HepG2 (cell line): ENCODE data around the gene ELF2. TPM values are rescaled to one million over a fixed set of nuclear protein-coding genes. Genes with fewer than 3 reads are reported as not detected.

Experiments used
- CENPT ChIP-seq: sonication (generic); formaldehyde crosslinking; IDR thresholded peaks from 2 replicates; pipeline ENCODE4 v1.8.0; 2022; ENCODE audit warnings: low read depth, mild to moderate bottlenecking, moderate library complexity, missing genetic modification reagents
- E2F1 ChIP-seq: sonication (generic); formaldehyde crosslinking; IDR thresholded peaks from 2 replicates; pipeline ENCODE4 v1.5.0; 2020; ENCODE audit warnings: missing genetic modification reagents
- GMEB1 ChIP-seq: sonication (generic); formaldehyde crosslinking; IDR thresholded peaks from 2 replicates; pipeline ENCODE4 v1.5.1; 2020; ENCODE audit warnings: missing genetic modification reagents, mild to moderate bottlenecking, borderline replicate concordance
- HOXD1 ChIP-seq: sonication (generic); formaldehyde crosslinking; IDR thresholded peaks from 2 replicates; pipeline ENCODE4 v1.5.0; 2020; ENCODE audit warnings: missing genetic modification reagents
- KLF9 ChIP-seq: IDR thresholded peaks from 2 replicates; pipeline ENCODE4 v1.6.1; 2016; ENCODE audit warnings: low read depth
- MTF1 ChIP-seq: sonication (generic); formaldehyde crosslinking; IDR thresholded peaks from 2 replicates; pipeline ENCODE4 v1.5.0; 2020; ENCODE audit warnings: missing genetic modification reagents
- NFKBIZ ChIP-seq: IDR thresholded peaks from 2 replicates; pipeline ENCODE4 v1.6.1; 2018; ENCODE audit warnings: missing genetic modification reagents, missing compliant biosample characterization
- PHF8 ChIP-seq: sonication (generic); formaldehyde crosslinking; IDR thresholded peaks from 2 replicates; pipeline ENCODE4 v1.5.0; 2020; ENCODE audit warnings: missing genetic modification reagents
- PRDM10 ChIP-seq: sonication (generic); formaldehyde crosslinking; IDR thresholded peaks from 2 replicates; pipeline ENCODE4 v1.4.0; 2020; ENCODE audit warnings: low read depth, missing genetic modification reagents
- RBM22 ChIP-seq: fragments of 200-400 bp; formaldehyde crosslinking; optimal IDR thresholded peaks from 2 replicates; pipeline ENCODE3; 2017; ENCODE audit warnings: mild to moderate bottlenecking, low read length, moderate library complexity
- SIX1 ChIP-seq: sonication (generic); formaldehyde crosslinking; IDR thresholded peaks from 2 replicates; pipeline ENCODE4 v1.4.0; 2020; ENCODE audit warnings: missing genetic modification reagents, borderline replicate concordance
- ZNF142 ChIP-seq: sonication (generic); formaldehyde crosslinking; IDR thresholded peaks from 2 replicates; pipeline ENCODE4 v1.4.0; 2020; ENCODE audit warnings: missing genetic modification reagents
- ZNF33B ChIP-seq: sonication (generic); formaldehyde crosslinking; IDR thresholded peaks from 2 replicates; pipeline ENCODE4 v1.5.1; 2020; ENCODE audit warnings: mild to moderate bottlenecking, missing genetic modification reagents
- ZNF816 ChIP-seq: sonication (generic); formaldehyde crosslinking; IDR thresholded peaks from 2 replicates; pipeline ENCODE4 v1.8.0; 2022; ENCODE audit warnings: missing genetic modification reagents, mild to moderate bottlenecking, borderline replicate concordance
- ZSCAN25 ChIP-seq: sonication (generic); formaldehyde crosslinking; IDR thresholded peaks from 2 replicates; pipeline ENCODE4 v1.8.0; 2022; ENCODE audit warnings: mild to moderate bottlenecking, missing genetic modification reagents
- polyA plus RNA-seq, 8 experiments: library from polyadenylated mRNA; depleted of rRNA in 3 of 8; stranded (reverse) in 7 of 8; unstranded in 1 of 8; fragments of >200 nt; fragmentation: Illumina TruSeq in 4 of 8; extraction: Trizol in 4 of 8; gene quantifications; 2 replicates each; pipeline versions ENCODE4 v1.2.1 to v1.2.3, GENCODE V29; 2011 to 2016; ENCODE audit warnings: low read depth in 4 of 8, missing spikeins in 1 of 8, mixed read lengths in 1 of 8; ENCODE audit not compliant: insufficient read depth in 1 of 8
- total RNA-seq, 5 experiments: library from RNA; depleted of rRNA; stranded (reverse); fragments of >200 nt; fragmentation: Illumina TruSeq; extraction: Trizol; gene quantifications; 2 replicates each; pipeline ENCODE4 v1.2.3, GENCODE V29; 2016; ENCODE audit warnings: low read depth in 1 of 5

ELF2 gene
- total and polyA plus RNA-seq, 2 of the 13 experiments (the other 11 are each of a cell fraction or from before 2014, with no cell fraction given) = 28.6 to 35.4 TPM

- 0 out of 2 replicates have a peak, but pooled peaks have one; percentile 75 for TF ChIP-seq ZNF142
- TF ChIP-seq KLF9 (CRISPR knock-in tag) = no peak
- TF ChIP-seq MTF1 (CRISPR knock-in tag) = no peak
- peak; percentile 35; the same call in 1 of the 2 replicates for TF ChIP-seq HOXD1 (CRISPR knock-in tag)
- TF ChIP-seq SIX1 (CRISPR knock-in tag) = peak; percentile 78; the same call in 1 of the 2 replicates
- peak; percentile 85 for TF ChIP-seq RBM22
- TF ChIP-seq GMEB1 = peak; percentile 83
- peak; percentile 73; the same call in 1 of the 2 replicates for TF ChIP-seq NFKBIZ (CRISPR knock-in tag)
- peak; percentile 76; the same call in 1 of the 2 replicates for TF ChIP-seq ZSCAN25 (CRISPR knock-in tag)
- TF ChIP-seq PHF8 (CRISPR knock-in tag) = 0 out of 2 replicates have a peak, but pooled peaks have one; percentile 0
- no peak for TF ChIP-seq ZNF33B (CRISPR knock-in tag)
- peak; percentile 89 for TF ChIP-seq E2F1 (CRISPR knock-in tag)
- TF ChIP-seq PRDM10 = no peak
- TF ChIP-seq CENPT (CRISPR knock-in tag) = no peak
- no peak for TF ChIP-seq ZNF816 (CRISPR knock-in tag)
These were observed 94.0 kb downstream of the ELF2 start (continued) for GRCh38 chr4:139082750-139083606.
